Fibroblast of lung (primary cell): ENCODE measurements around the gene ITPR3.

ENCODE experiments used
- EZH2 ChIP-seq: IDR thresholded peaks from 2 replicates; pipeline ENCODE4 v1.5.1; 2012; ENCODE audit warnings: low read length, control low read depth, mild to moderate bottlenecking; ENCODE audit errors: missing control alignments
- TF ChIP-seq, protein P1 (sequence below), 2 donors: IDR thresholded peaks in 1 of 2; conservative IDR thresholded peaks in 1 of 2; 1 replicate in 1 of 2; 2 replicates in 1 of 2; pipeline ENCODE4 v1.5.1; 2011 to 2012; ENCODE audit warnings: low read length in 2 of 2, control low read depth in 1 of 2, inconsistent platforms in 1 of 2, low read depth in 1 of 2, mild to moderate bottlenecking in 1 of 2

GRCh38 chr6:33670971-33671743 is 50.0 kb downstream of the ITPR3 start:
- TF ChIP-seq, protein P1, sequence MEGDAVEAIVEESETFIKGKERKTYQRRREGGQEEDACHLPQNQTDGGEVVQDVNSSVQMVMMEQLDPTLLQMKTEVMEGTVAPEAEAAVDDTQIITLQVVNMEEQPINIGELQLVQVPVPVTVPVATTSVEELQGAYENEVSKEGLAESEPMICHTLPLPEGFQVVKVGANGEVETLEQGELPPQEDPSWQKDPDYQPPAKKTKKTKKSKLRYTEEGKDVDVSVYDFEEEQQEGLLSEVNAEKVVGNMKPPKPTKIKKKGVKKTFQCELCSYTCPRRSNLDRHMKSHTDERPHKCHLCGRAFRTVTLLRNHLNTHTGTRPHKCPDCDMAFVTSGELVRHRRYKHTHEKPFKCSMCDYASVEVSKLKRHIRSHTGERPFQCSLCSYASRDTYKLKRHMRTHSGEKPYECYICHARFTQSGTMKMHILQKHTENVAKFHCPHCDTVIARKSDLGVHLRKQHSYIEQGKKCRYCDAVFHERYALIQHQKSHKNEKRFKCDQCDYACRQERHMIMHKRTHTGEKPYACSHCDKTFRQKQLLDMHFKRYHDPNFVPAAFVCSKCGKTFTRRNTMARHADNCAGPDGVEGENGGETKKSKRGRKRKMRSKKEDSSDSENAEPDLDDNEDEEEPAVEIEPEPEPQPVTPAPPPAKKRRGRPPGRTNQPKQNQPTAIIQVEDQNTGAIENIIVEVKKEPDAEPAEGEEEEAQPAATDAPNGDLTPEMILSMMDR (conservative IDR thresholded peaks at IDR 0.05 in 1 of 2, IDR thresholded peaks at IDR 0.05 in 1 of 2; ENCODE audit: low read depth in 1 of 2, low read length in 2 of 2): no peak
- TF ChIP-seq EZH2: no peak
